K562 (cell line): ENCODE measurements around the gene FLCN. TPM values are rescaled to one million over a fixed set of nuclear protein-coding genes. Genes with fewer than 3 reads are reported as not detected.

Experiments
- ATAC-seq: fragments of 200-7000 bp; cut with Tn5 transposase; 3 replicates; pipeline ENCODE4 v1.9.1; 2020; ENCODE audit warnings: moderate library complexity
- BruUV-seq: library from RNA; stranded (reverse); fragments of 400-500 nt; replicated peaks from 2 replicates; lab custom pipeline; 2021; lab: Mats Ljungman, UMichigan
- CTCF ChIA-PET: fragments of 300-600 bp; formaldehyde crosslinking; extraction: SDS; loops from one replicate; lab custom pipeline; 2021; ENCODE audit warnings: low intra/inter-chr PET ratio; lab: Yijun Ruan, JAX
- POLR2A ChIA-PET: fragments of 300-600, 350-650 bp; sonication (Branson Sonifier 250); formaldehyde crosslinking; extraction: SDS; loops from one replicate; lab custom pipeline; 2021; ENCODE audit warnings: antibody characterized with exemption, inconsistent platforms; lab: Yijun Ruan, JAX
- DNase-seq, 4 experiments: peaks; one replicate each; pipeline versions ENCODE4 v3.0.0 to v3.0.0-alpha.2; 2011 to 2018; ENCODE audit warnings: low spot score in 3 of 4, mixed read lengths in 3 of 4; ENCODE audit errors: extremely low read depth in 1 of 4
- FAIRE-seq: peaks from 2 replicates; lab custom pipeline; 2011; peaks lifted over from hg19 to GRCh38; lab: Jason Lieb, UNC
- H2AFZ ChIP-seq: 2 replicates; pipeline ENCODE4 v1.6.0; 2011; ENCODE audit warnings: low read depth, low read length, control low read depth, inconsistent platforms
- H3K27ac ChIP-seq: fragments of 200-600 bp; 3 replicates; pipeline ENCODE4 v1.8.0; 2011; ENCODE audit warnings: low read depth, mild to moderate bottlenecking, control low read depth, inconsistent platforms, low read length, moderate library complexity, mixed read lengths; ENCODE audit errors: extremely low read depth
- H3K27me3 ChIP-seq, 2 experiments: fragments of 300-600 bp in 1 of 2; 2 replicates in 1 of 2; 3 replicates in 1 of 2; pipeline versions ENCODE4 v1.6.0 to v1.8.0; 2011; ENCODE audit warnings: inconsistent platforms in 2 of 2, low read length in 2 of 2, mild to moderate bottlenecking in 1 of 2, mixed read lengths in 1 of 2, moderate library complexity in 1 of 2; ENCODE audit not compliant: control insufficient read depth in 2 of 2, insufficient read depth in 2 of 2
- H3K36me3 ChIP-seq: fragments of 300-600 bp; 3 replicates; pipeline ENCODE4 v1.8.0; 2011; ENCODE audit warnings: mild to moderate bottlenecking, low read length, inconsistent platforms; ENCODE audit not compliant: control insufficient read depth, insufficient read depth
- H3K4me1 ChIP-seq, 2 experiments: fragments of 200-600 bp in 1 of 2; replicated peaks in 1 of 2; 2 replicates in 1 of 2; 3 replicates in 1 of 2; pipeline versions ENCODE4 v1.5.1 to v1.8.0; 2011; ENCODE audit warnings: inconsistent platforms in 2 of 2, low read length in 2 of 2, mild to moderate bottlenecking in 1 of 2, mixed read lengths in 1 of 2, moderate library complexity in 1 of 2; ENCODE audit not compliant: control insufficient read depth in 2 of 2, insufficient read depth in 2 of 2
- H3K4me2 ChIP-seq: 2 replicates; pipeline ENCODE4 v1.6.1; 2011; ENCODE audit warnings: low read length, control low read depth, inconsistent platforms, mixed read lengths; ENCODE audit not compliant: insufficient read depth
- H3K4me3 ChIP-seq: fragments of 200-600 bp; sonication (generic), shearing (Covaris generic); 2 replicates; pipeline ENCODE4 v1.5.1; 2016; ENCODE audit warnings: control low read depth, inconsistent platforms
- H3K79me2 ChIP-seq: fragments of 200-600 bp; 3 replicates; pipeline ENCODE4 v1.8.0; 2011; ENCODE audit warnings: low read length, inconsistent platforms; ENCODE audit not compliant: control insufficient read depth, insufficient read depth
- H3K9ac ChIP-seq, 2 experiments: 2 replicates each; pipeline versions ENCODE4 v1.6.0 to v1.6.1; 2011; ENCODE audit warnings: low read depth in 2 of 2, low read length in 2 of 2, control low read depth in 1 of 2, inconsistent platforms in 1 of 2, mild to moderate bottlenecking in 1 of 2, mixed read lengths in 1 of 2; ENCODE audit not compliant: insufficient read depth in 1 of 2
- H3K9me1 ChIP-seq: one replicate; pipeline ENCODE4 v1.6.0; 2011; ENCODE audit warnings: inconsistent platforms, mild to moderate bottlenecking, low read length, moderate library complexity; ENCODE audit not compliant: control insufficient read depth, insufficient read depth
- H3K9me3 ChIP-seq: replicated peaks from 2 replicates; pipeline ENCODE4 v1.5.1; 2011; ENCODE audit warnings: low read depth, low read length, inconsistent platforms; ENCODE audit not compliant: control insufficient read depth, insufficient read depth
- H4K20me1 ChIP-seq: replicated peaks from 2 replicates; pipeline ENCODE4 v1.6.1; 2011; ENCODE audit warnings: low read length, inconsistent platforms, mixed read lengths; ENCODE audit not compliant: control insufficient read depth, insufficient read depth
- CBX2 ChIP-seq: fragments of 200-600 bp; sonication (generic); IDR thresholded peaks from one replicate; pipeline ENCODE4 v1.6.1; 2012; ENCODE audit warnings: mild to moderate bottlenecking, low read length, inconsistent platforms; ENCODE audit not compliant: insufficient read depth, poor library complexity, severe bottlenecking
- DDX20 ChIP-seq: fragments of 450-650 bp; IDR thresholded peaks from 2 replicates; pipeline ENCODE4 v1.6.1; 2016; ENCODE audit warnings: missing genetic modification characterization, low read depth, mild to moderate bottlenecking, missing compliant biosample characterization, moderate library complexity
- E2F3 ChIP-seq: fragments of 250-450 bp; sonication (Bioruptor Pico); IDR thresholded peaks from 2 replicates; pipeline ENCODE4 v1.4.0; 2020; ENCODE audit warnings: mild to moderate bottlenecking
- ELK1 ChIP-seq: sonication (generic); formaldehyde crosslinking; IDR thresholded peaks from 2 replicates; pipeline ENCODE4 v1.8.1; 2022; ENCODE audit warnings: missing genetic modification reagents
- MTA2 ChIP-seq: fragments of 450-650 bp; IDR thresholded peaks from 2 replicates; pipeline ENCODE4 v1.6.1; 2016; ENCODE audit warnings: low read depth
- POLR2G ChIP-seq: fragments of 200-400 bp; formaldehyde crosslinking; IDR thresholded peaks from 2 replicates; pipeline ENCODE4 v1.6.1; 2017; ENCODE audit warnings: low read depth, mild to moderate bottlenecking, antibody characterized with exemption, low read length, moderate library complexity
- RBM22 ChIP-seq: fragments of 200-400 bp; formaldehyde crosslinking; IDR thresholded peaks from 2 replicates; pipeline ENCODE4 v1.6.1; 2018; ENCODE audit warnings: low read length, low read depth; ENCODE audit not compliant: poor library complexity, severe bottlenecking
- SETDB1 ChIP-seq: IDR thresholded peaks from one replicate; pipeline ENCODE4 v1.6.1; 2012; ENCODE audit warnings: low read length, control low read depth, inconsistent platforms
- SFPQ ChIP-seq: fragments of 200-400 bp; formaldehyde crosslinking; IDR thresholded peaks from 2 replicates; pipeline ENCODE4 v1.6.1; 2017; ENCODE audit warnings: mild to moderate bottlenecking, low read depth, low read length, moderate library complexity
- SREBF2 ChIP-seq: sonication (generic); formaldehyde crosslinking; IDR thresholded peaks from 2 replicates; pipeline ENCODE4 v1.4.0; 2020; ENCODE audit warnings: mild to moderate bottlenecking, missing genetic modification reagents
- TRIM28 ChIP-seq: fragments of 450-650 bp; IDR thresholded peaks from 2 replicates; pipeline ENCODE4 v1.6.1; 2017
- ZBTB8A ChIP-seq: fragments of 450-650 bp; IDR thresholded peaks from 2 replicates; pipeline ENCODE4 v1.6.1; 2018; ENCODE audit warnings: mild to moderate bottlenecking, moderate library complexity; ENCODE audit not compliant: partially characterized antibody
- ZNF224 ChIP-seq: sonication (generic); formaldehyde crosslinking; IDR thresholded peaks from 2 replicates; pipeline ENCODE4 v1.8.0; 2022; ENCODE audit warnings: mild to moderate bottlenecking, missing genetic modification reagents
- ZNF274 ChIP-seq: IDR thresholded peaks from 2 replicates; pipeline ENCODE4 v1.6.1; 2011; ENCODE audit warnings: low read depth, mild to moderate bottlenecking, low read length, moderate library complexity, borderline replicate concordance
- ZNF384 ChIP-seq: IDR thresholded peaks from 2 replicates; pipeline ENCODE4 v1.6.1; 2012; ENCODE audit warnings: low read depth, low read length, improper control_type of control experiment
- ZNF561 ChIP-seq: fragments of 450-650 bp; formaldehyde crosslinking; conservative IDR thresholded peaks from 2 replicates; pipeline ENCODE4 v1.4.0; 2020; ENCODE audit warnings: mild to moderate bottlenecking, moderate library complexity
- WGBS: fragments of 100-300 bp; shearing (Covaris generic); methylation state at CpG from one replicate; pipeline ENCODE4 v1.1.6; 2016; ENCODE audit warnings: low coverage, mixed read lengths; ENCODE audit not compliant: insufficient coverage; ENCODE audit errors: missing lambda C conversion rate; 5-methylcytosine and 5-hydroxymethylcytosine counted together
- in situ Hi-C: fragments of 300-500 bp; cut with MboI; formaldehyde crosslinking; loops from 4 replicates; pipeline ENCODE4 v1.15.0; 2018; ENCODE audit warnings: inconsistent platforms, mixed read lengths
- intact Hi-C: fragments of 100-400 bp; cut with micrococcal nuclease; formaldehyde crosslinking; loops from 2 replicates; pipeline ENCODE4 v1.14.2; 2022
- polyA plus RNA-seq, 8 experiments: library from polyadenylated mRNA; depleted of rRNA in 4 of 8; stranded (reverse) in 5 of 8; unstranded in 3 of 8; fragments of >200 nt; fragmentation: Nextera tagmentation in 2 of 8; fragmentation: Illumina TruSeq in 1 of 8; extraction: Ambion mirVana in 2 of 8; extraction: Trizol in 1 of 8; gene quantifications; 2 replicates each; pipeline versions ENCODE4 v1.2.1 to v1.2.3, GENCODE V29; 2011 to 2014; ENCODE audit warnings: inconsistent platforms in 1 of 8, missing spikeins in 1 of 8
- total RNA-seq, 7 experiments: library from RNA; depleted of rRNA in 6 of 7; stranded (reverse); fragments of >200 nt in 6 of 7; fragmentation: Illumina TruSeq in 2 of 7; extraction: Trizol in 2 of 7; gene quantifications; 2 replicates each; pipeline versions ENCODE4 v1.2.1 to v1.2.3, GENCODE V29; 2011 to 2021; ENCODE audit warnings: low replicate concordance in 1 of 7
- TF ChIP-seq, protein P1 (sequence below), 3 experiments: IDR thresholded peaks in 2 of 3; conservative IDR thresholded peaks in 1 of 3; 2 replicates each; pipeline ENCODE4 v1.5.1; 2011 to 2012; ENCODE audit warnings: low read length in 3 of 3, mild to moderate bottlenecking in 3 of 3, control low read depth in 2 of 3, improper control_type of control experiment in 1 of 3, inconsistent platforms in 1 of 3, low read depth in 1 of 3, mixed read lengths in 1 of 3, moderate library complexity in 1 of 3; ENCODE audit not compliant: insufficient read depth in 2 of 3

The FLCN gene
- total and polyA plus RNA-seq, 9 of the 15 experiments (the other 6 are each of a cell fraction or from before 2014, with no cell fraction given), result 1.6 to 33.5 (median 10.9) TPM

DNA sequence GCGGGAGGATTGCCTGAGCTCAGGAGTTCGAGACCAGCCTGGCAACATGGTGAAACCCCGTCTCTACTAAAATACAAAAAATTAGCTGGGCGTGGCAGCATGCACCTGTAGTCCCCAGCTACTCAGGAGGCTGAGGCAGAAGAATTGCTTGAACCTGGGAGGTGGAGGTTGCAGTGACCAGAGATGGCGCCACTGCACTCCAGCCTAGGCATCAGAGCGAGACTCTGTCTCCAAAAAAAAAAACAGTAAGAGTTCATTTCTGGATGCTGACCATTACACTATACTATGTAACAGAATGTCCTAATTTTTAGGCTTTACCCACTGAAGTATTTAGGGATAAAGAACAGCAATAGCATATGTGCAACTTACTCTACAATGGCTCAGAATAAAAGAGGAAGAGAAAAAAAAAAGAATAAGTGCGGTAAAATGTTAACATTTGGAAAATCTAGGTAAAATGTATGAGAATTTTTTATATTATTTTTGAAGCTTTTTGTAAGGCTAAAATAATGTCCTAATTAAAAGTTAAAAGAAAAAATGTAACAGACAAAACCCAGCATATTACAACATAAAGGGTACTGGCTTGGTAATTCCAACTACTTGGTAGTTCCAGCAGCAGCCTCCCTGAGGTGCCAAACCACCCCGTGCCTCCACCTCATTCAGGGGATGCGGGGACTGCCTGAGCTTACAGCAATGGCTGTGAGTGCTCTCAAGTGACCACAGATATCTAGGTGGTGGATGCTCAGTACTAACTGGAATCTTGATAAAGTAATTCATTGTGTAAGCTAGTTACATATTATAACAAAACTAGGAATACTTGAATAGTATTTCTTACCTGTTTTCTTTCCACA, 33.2 kb upstream of the FLCN start:
- intact Hi-C loops (no loop called here), in situ Hi-C loops (no loop called here)
- H3K27me3 ChIP-seq, result no peaks in the 10 kb centered on the region
- peaks cover 24% of the 10 kb centered on the region for H3K79me2 ChIP-seq
- FAIRE-seq (no peak), ATAC-seq (no peak; the same call in 2 of the 3 replicates), DNase-seq (no peak)
- BruUV-seq, result no TSS peak
- H3K9me1 ChIP-seq, result no peaks in the 10 kb centered on the region
- H3K27ac ChIP-seq, result no peak overlapping the region
- WGBS, result 93% methylated on average over 5 of the region's 9 CpGs
- H3K9ac ChIP-seq, result no peak overlapping the region; a peak in 1 of 4 replicates
- no peaks in the 10 kb centered on the region for H4K20me1 ChIP-seq
- H2AFZ ChIP-seq, result no peak overlapping the region
- CTCF ChIA-PET, result no interaction called here
- no peak for TF ChIP-seq ELK1
- no peak for TF ChIP-seq CBX2
- no peak for TF ChIP-seq E2F3 (CRISPR knock-in tag)
- TF ChIP-seq ZNF274, result no peak
- no peak for TF ChIP-seq ZNF224 (CRISPR knock-in tag)
- TF ChIP-seq TRIM28, result no peak
- TF ChIP-seq SFPQ, result no peak
- TF ChIP-seq RBM22, result no peak
- no peak for TF ChIP-seq ZNF561 (CRISPR knock-in tag)
- no peak for TF ChIP-seq DDX20
- TF ChIP-seq, protein P1, sequence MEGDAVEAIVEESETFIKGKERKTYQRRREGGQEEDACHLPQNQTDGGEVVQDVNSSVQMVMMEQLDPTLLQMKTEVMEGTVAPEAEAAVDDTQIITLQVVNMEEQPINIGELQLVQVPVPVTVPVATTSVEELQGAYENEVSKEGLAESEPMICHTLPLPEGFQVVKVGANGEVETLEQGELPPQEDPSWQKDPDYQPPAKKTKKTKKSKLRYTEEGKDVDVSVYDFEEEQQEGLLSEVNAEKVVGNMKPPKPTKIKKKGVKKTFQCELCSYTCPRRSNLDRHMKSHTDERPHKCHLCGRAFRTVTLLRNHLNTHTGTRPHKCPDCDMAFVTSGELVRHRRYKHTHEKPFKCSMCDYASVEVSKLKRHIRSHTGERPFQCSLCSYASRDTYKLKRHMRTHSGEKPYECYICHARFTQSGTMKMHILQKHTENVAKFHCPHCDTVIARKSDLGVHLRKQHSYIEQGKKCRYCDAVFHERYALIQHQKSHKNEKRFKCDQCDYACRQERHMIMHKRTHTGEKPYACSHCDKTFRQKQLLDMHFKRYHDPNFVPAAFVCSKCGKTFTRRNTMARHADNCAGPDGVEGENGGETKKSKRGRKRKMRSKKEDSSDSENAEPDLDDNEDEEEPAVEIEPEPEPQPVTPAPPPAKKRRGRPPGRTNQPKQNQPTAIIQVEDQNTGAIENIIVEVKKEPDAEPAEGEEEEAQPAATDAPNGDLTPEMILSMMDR (IDR thresholded peaks at IDR 0.05 in 2 of 3, conservative IDR thresholded peaks at IDR 0.05 in 1 of 3; ENCODE audit: insufficient read depth in 2 of 3, low read depth in 1 of 3, low read length in 3 of 3), result peak; percentile 25 to 37 (median 36); a peak in 4 of 6 replicates
- TF ChIP-seq ZBTB8A, result no peak
- TF ChIP-seq SREBF2 (CRISPR knock-in tag), result no peak
- TF ChIP-seq MTA2, result no peak
- peak; percentile 48; the same call in 1 of the 2 replicates for TF ChIP-seq ZNF384
- TF ChIP-seq SETDB1, result no peak
- TF ChIP-seq POLR2G, result no peak
- no peaks in the 10 kb centered on the region for H3K9me3 ChIP-seq
- H3K36me3 ChIP-seq, result peaks cover 78% of the 10 kb centered on the region; the same call in 2 of the 3 replicates
- H3K4me2 ChIP-seq, result no peak overlapping the region
- POLR2A ChIA-PET, result interaction anchor here (1.0 to 1.3 kb wide), 3 partner anchors 8 to 17 kb away, joined by 3 to 10 read pairs (median 3); no protein-coding TSS in a partner anchor
- no peaks in the 10 kb centered on the region for H3K4me1 ChIP-seq
- H3K4me3 ChIP-seq, result no peak overlapping the region
